ENCODE measurements around the gene IL12RB2.
"Not testable (repeated sequence)": the region's sequence is repeated elsewhere in the genome, so short reads cannot be mapped to it uniquely, and the experiment has no call there.

IL12RB2 gene

GRCh38 chr1:67401443-67401842 is 93.8 kb downstream of the IL12RB2 start:
- TF ChIP-seq, protein P1, sequence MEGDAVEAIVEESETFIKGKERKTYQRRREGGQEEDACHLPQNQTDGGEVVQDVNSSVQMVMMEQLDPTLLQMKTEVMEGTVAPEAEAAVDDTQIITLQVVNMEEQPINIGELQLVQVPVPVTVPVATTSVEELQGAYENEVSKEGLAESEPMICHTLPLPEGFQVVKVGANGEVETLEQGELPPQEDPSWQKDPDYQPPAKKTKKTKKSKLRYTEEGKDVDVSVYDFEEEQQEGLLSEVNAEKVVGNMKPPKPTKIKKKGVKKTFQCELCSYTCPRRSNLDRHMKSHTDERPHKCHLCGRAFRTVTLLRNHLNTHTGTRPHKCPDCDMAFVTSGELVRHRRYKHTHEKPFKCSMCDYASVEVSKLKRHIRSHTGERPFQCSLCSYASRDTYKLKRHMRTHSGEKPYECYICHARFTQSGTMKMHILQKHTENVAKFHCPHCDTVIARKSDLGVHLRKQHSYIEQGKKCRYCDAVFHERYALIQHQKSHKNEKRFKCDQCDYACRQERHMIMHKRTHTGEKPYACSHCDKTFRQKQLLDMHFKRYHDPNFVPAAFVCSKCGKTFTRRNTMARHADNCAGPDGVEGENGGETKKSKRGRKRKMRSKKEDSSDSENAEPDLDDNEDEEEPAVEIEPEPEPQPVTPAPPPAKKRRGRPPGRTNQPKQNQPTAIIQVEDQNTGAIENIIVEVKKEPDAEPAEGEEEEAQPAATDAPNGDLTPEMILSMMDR (IDR thresholded peaks at IDR 0.05; ENCODE audit: control insufficient read depth, extremely low read depth, insufficient read depth) = no peak
- no peak overlapping the region for H3K4me3 ChIP-seq (ENCODE audit: low read depth, low read length)
- no peak for DNase-seq (ENCODE audit: low read depth)

- no peak overlapping the region for H3K4me3 ChIP-seq (ENCODE audit: low read depth, low read length)
- TF ChIP-seq, protein P1 (IDR thresholded peaks at IDR 0.05; ENCODE audit: control insufficient read depth, extremely low read depth, insufficient read depth) = no peak
- no peak for DNase-seq (ENCODE audit: low read depth)
Measured at GRCh38 chr1:67404212-67404620, 96.5 kb downstream of the IL12RB2 start.

GRCh38 chr1:67405473-67406245 is 98.0 kb downstream of the IL12RB2 start:
- TF ChIP-seq, protein P1 (IDR thresholded peaks at IDR 0.05; ENCODE audit: control insufficient read depth, extremely low read depth, insufficient read depth) = no peak
- no peak overlapping the region for H3K4me3 ChIP-seq (ENCODE audit: low read depth, low read length)
- no peak for DNase-seq (ENCODE audit: low read depth)

- TF ChIP-seq, protein P1 (IDR thresholded peaks at IDR 0.05; ENCODE audit: control insufficient read depth, extremely low read depth, insufficient read depth) = no peak
- no peak overlapping the region for H3K4me3 ChIP-seq (ENCODE audit: low read depth, low read length)
- no peak for DNase-seq (ENCODE audit: low read depth)
Measured at GRCh38 chr1:67407498-67407897, 99.8 kb downstream of the IL12RB2 start.

- TF ChIP-seq, protein P1 (IDR thresholded peaks at IDR 0.05; ENCODE audit: control insufficient read depth, extremely low read depth, insufficient read depth) = no peak
- DNase-seq (ENCODE audit: low read depth) = no peak
Measured at GRCh38 chr1:67408148-67408547, 100.5 kb downstream of the IL12RB2 start.

GRCh38 chr1:67413101-67413500 is 105.4 kb downstream of the IL12RB2 start:
- not testable (repeated sequence) for H3K4me3 ChIP-seq (ENCODE audit: low read depth, low read length); DNase-seq (ENCODE audit: low read depth)

More at GRCh38 chr1:67408148-67408547, 100.5 kb downstream of the IL12RB2 start:
- no peak overlapping the region for H3K4me3 ChIP-seq (ENCODE audit: low read depth, low read length)

DNA sequence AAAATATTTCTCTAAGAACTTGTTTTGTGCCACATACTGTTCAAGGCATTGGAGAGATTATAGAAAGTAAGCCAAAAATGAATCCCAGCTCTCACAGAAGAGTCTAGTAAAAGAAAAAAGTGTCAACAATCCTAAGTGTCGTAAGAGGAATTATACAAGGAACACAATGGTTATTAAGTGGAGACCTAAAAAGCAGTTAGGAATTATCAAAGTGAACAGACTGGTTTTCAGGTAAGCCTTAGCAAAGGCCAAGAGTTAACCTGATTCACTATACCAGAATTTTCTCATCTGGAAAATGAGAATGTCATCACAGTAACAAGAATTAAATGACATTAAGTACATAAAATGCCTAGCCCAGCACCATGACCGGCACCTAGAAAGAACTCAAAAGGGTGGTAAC is 106.9 kb downstream of the IL12RB2 start:
- peak; percentile 66 for DNase-seq (ENCODE audit: low read depth)
- TF ChIP-seq, protein P1 (IDR thresholded peaks at IDR 0.05; ENCODE audit: control insufficient read depth, extremely low read depth, insufficient read depth) = no peak
- H3K4me3 ChIP-seq (ENCODE audit: low read depth, low read length) = no peak overlapping the region

Measured in LNCaP clone FGC (cell line).